GM21526 (cell line): ENCODE data around the gene DNAJC1.
"Not testable (repeated sequence)": the region's sequence is repeated elsewhere in the genome, so short reads cannot be mapped to it uniquely, and the experiment has no call there.

ENCODE experiments used
- ATAC-seq: cut with Tn5 transposase; IDR thresholded peaks from one replicate; pipeline ENCODE4 v1.9.1; 2021; ENCODE audit warnings: moderate library complexity; ENCODE audit not compliant: unreplicated experiment, low FRiP score

DNAJC1 gene

GRCh38 chr10:21742740-21743412, 260.7 kb downstream of the DNAJC1 start:
- no peak for ATAC-seq

- ATAC-seq = no peak
These were observed 262.5 kb downstream of the DNAJC1 start for GRCh38 chr10:21740989-21741388.

DNA sequence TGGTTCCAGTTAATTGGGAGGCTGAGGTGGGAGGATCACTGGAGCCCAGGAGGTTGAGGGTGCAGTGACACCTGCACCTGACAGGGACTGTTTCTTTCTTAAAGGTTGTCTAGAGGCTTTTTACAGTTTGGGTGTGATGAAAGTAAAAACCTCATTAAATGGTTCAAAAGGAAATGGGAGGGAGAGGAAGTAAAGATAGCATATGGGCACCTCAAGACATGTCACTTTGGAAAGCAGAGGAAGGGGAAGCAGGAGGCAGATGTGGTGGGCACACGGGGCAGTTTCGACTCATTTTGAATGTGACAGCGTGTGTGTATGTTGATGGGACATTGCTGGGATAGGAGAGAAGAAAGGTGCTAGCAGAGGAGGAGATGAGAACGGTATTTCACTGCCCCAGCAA, 266.4 kb downstream of the DNAJC1 start:
- no peak for ATAC-seq

- ATAC-seq = no peak
These were observed 269.8 kb downstream of the DNAJC1 start for GRCh38 chr10:21733710-21734109.

GRCh38 chr10:21732067-21732772, 271.3 kb downstream of the DNAJC1 start:
- ATAC-seq = peak; percentile 63

DNA sequence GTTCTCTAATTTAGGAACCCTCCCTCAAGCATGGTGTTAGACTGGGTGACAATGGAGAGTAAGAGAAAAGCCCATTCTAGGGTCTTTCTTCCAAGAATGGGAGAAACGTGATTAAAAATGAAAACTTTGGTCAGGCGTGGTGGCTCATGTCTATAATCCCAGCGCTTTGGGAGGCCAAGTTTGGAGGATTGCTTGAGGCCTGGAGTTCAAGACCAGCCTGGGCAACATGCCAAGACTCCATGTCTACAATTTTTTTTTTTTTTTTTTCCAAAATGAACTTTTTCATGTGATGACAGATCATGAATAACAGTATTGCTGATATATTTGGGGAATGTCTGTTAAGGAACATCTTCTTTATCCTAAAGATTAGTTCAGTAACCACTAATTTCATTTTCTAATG, 274.9 kb downstream of the DNAJC1 start:
- ATAC-seq = no peak

GRCh38 chr10:21727452-21728168, 275.9 kb downstream of the DNAJC1 start:
- ATAC-seq = no peak

DNA sequence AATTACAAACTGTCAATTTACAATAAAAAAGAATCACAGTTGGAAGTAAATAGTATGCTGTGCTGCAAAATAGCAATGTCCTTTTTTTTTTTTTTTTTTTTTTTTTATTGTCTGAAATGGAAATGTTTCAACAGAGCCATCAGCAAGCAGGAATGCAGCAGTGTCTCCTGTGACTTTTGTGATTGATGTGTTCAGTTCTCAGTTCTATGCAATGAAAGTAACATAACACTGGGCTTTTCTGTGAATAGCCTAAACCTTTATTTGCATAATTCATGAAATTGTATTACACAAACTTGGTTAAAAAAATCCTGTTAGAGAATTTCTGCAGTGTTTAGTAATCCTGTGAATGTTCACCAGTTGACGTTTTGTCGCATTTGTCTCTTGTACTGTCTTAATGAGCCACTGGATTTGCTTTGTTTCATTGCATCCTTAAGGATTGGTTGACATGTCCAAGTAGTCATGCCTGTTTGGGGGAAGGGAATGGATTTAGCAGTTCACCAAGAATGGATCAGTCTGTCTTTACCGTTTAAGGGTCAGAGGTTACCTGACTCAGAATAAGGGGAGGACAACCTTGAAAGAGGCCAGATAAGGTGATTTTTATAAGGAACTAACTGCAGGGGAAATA, 276.8 kb downstream of the DNAJC1 start:
- ATAC-seq = no peak

DNA sequence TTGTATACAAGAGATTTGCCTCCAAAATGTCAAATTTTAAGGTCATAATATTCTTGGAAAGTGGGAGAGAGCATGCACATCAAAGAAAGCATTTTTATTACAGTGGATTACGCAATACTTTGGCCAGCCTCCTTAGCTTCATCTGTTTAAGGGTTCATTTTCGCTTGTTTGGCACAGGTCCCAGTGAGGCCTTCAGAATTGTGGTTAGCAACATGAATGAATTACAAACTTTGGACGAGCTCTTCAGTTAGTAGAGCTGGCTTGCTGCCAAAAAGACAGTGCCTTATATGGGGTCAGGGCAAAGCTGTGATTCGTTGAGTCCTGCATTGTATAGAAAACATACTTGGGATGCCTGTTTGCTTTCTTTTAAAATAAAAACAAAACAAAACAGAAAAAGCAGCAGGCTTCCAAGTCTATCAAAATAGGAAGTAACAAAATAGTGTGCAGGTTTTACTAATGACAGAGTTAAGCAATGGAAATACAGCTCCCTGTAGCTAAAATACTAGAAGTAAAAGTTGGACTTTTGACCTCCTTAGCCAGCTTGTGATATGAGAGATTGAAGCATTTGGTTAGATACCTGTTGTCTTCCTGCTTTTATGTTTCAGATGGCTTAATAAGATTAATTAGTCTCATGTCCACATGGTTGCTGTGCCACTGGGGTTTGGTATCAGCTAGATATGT, 278.7 kb downstream of the DNAJC1 start:
- ATAC-seq = no peak

- ATAC-seq = no peak
These were observed 279.4 kb downstream of the DNAJC1 start for GRCh38 chr10:21724020-21724589.

DNA sequence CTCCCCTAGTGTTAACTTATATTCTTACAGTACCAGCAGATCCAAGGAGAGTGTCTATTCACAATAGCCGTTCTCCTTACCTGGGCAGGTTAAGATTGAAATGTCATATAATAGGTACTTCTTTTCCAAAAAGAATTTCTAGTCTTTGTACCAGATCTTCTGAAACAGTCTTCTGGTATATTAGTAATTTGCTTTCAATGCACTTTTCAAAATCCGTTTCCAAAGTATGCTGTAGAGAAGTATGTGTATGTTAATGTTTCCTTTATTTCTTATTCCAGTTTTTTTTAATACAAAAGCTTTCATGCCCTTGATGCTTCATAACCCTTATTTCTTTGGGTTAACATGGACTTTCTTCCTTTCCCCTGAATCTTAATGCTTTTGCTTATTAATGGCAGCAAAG, 281.3 kb downstream of the DNAJC1 start:
- ATAC-seq = no peak

GRCh38 chr10:21721000-21721665, 282.4 kb downstream of the DNAJC1 start:
- no peak for ATAC-seq

DNA sequence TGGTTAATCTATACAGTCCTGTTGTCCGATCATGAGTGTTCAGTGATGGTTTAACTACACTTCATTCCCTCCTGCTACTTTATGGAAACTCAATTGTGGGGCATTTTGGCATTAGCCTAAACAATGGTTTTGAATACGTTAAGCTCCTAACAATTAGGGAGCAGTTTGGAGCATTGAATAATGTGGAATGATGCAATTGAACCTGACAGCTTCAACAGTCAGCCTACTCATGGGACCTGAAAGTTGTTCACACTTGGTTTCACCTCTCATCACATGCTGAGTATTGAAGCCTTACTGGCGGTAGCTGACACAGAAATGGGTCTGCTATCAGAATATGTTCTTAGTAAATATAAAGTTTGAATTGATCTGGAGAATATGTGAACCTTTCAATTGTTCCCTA, 283.4 kb downstream of the DNAJC1 start:
- ATAC-seq = no peak

GRCh38 chr10:21719502-21719901, 284.0 kb downstream of the DNAJC1 start:
- no peak for ATAC-seq

GRCh38 chr10:21717437-21718054, 286.0 kb downstream of the DNAJC1 start:
- not testable (repeated sequence) for ATAC-seq

GRCh38 chr10:21715531-21716195, 287.9 kb downstream of the DNAJC1 start:
- no peak for ATAC-seq

DNA sequence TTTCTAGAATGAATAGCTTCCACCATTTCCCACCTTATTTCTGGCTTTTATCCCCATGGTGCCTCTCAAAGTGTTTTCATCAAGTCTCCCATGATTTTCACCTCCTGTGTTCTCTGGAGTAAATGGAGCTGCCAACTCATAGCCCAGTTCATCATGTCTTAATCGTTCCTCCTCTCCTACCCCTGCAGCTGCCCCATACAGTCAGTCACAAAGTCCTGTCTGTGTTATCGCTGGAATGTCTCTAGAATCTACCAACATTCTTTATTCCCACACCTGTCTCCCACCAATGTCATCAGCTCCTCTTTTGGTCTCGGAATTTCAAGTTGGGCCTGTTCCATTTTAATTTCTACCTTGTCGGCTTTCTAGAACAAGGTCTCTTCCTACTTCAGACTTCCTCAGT, 290.6 kb downstream of the DNAJC1 start:
- ATAC-seq = no peak

GRCh38 chr10:21707498-21707897, 296.0 kb downstream of the DNAJC1 start:
- no peak for ATAC-seq
